Breast epithelium (tissue), 3 donors: Measurements from ENCODE around the gene PCDH9.

ENCODE experiments used
- CTCF ChIP-seq, 3 donors: fragments of 450-650 bp; IDR thresholded peaks; one replicate each; pipeline ENCODE4 v1.5.1; 2016 to 2017; ENCODE audit warnings: antibody characterized with exemption in 3 of 3, mild to moderate bottlenecking in 3 of 3, moderate library complexity in 3 of 3
- POLR2A ChIP-seq: fragments of 450-650 bp; IDR thresholded peaks from one replicate; pipeline ENCODE4 v1.6.1; 2016; ENCODE audit warnings: antibody characterized with exemption, mild to moderate bottlenecking, moderate library complexity
- POLR2AphosphoS5 ChIP-seq, 3 donors: sonication (generic); formaldehyde crosslinking; IDR thresholded peaks; one replicate each; pipeline ENCODE4 v1.6.1; 2017; ENCODE audit warnings: antibody characterized with exemption in 3 of 3

- TF ChIP-seq CTCF (IDR thresholded peaks at IDR 0.05), result no peak
- TF ChIP-seq POLR2A, result no peak
- no peak for TF ChIP-seq POLR2AphosphoS5 (IDR thresholded peaks at IDR 0.05)
These were observed 721.0 kb downstream of the PCDH9 start for GRCh38 chr13:66509175-66509574.
